HepG2 (cell line): Measurements from ENCODE around the gene CHKA. TPM values are rescaled to one million over a fixed set of nuclear protein-coding genes. Genes with fewer than 3 reads are reported as not detected.

Source experiments
- JUND ChIP-seq: sonication (generic); formaldehyde crosslinking; IDR thresholded peaks from 2 replicates; pipeline ENCODE4 v1.8.0; 2022; ENCODE audit warnings: mild to moderate bottlenecking, missing genetic modification reagents
- KLF16 ChIP-seq, 2 experiments: sonication (generic) in 1 of 2; formaldehyde crosslinking in 1 of 2; IDR thresholded peaks; 2 replicates each; pipeline versions ENCODE4 v1.6.1 to v1.8.0; 2016 to 2023; ENCODE audit warnings: missing genetic modification reagents in 2 of 2, missing compliant biosample characterization in 1 of 2
- KMT2B ChIP-seq: IDR thresholded peaks from 2 replicates; pipeline ENCODE4 v1.6.1; 2016; ENCODE audit warnings: missing genetic modification reagents, missing compliant biosample characterization
- NFE2L1 ChIP-seq: sonication (generic); formaldehyde crosslinking; IDR thresholded peaks from 2 replicates; pipeline ENCODE4 v1.4.0; 2020; ENCODE audit warnings: missing genetic modification reagents, mild to moderate bottlenecking, borderline replicate concordance
- NRL ChIP-seq: sonication (generic); formaldehyde crosslinking; IDR thresholded peaks from 2 replicates; pipeline ENCODE4 v1.5.0; 2020; ENCODE audit warnings: missing genetic modification reagents, mild to moderate bottlenecking, moderate library complexity, borderline replicate concordance
- PRMT3 ChIP-seq: sonication (generic); formaldehyde crosslinking; IDR thresholded peaks from 2 replicates; pipeline ENCODE4 v1.8.1; 2022; ENCODE audit warnings: low read depth, mild to moderate bottlenecking, moderate library complexity, missing genetic modification reagents, borderline replicate concordance
- REST ChIP-seq, 2 experiments: IDR thresholded peaks; 2 replicates each; pipeline ENCODE4 v1.6.1; 2011 to 2012; ENCODE audit warnings: low read length in 2 of 2, borderline replicate concordance in 1 of 2, low read depth in 1 of 2, mild to moderate bottlenecking in 1 of 2, moderate library complexity in 1 of 2
- ZBTB46 ChIP-seq: sonication (generic); formaldehyde crosslinking; IDR thresholded peaks from 2 replicates; pipeline ENCODE4 v1.4.0; 2020; ENCODE audit warnings: mild to moderate bottlenecking, missing genetic modification reagents, borderline replicate concordance
- ZIK1 ChIP-seq: sonication (generic); formaldehyde crosslinking; IDR thresholded peaks from 2 replicates; pipeline ENCODE4 v1.5.0; 2020; ENCODE audit warnings: mild to moderate bottlenecking, low read depth, missing genetic modification reagents, borderline replicate concordance
- ZNF446 ChIP-seq: sonication (generic); formaldehyde crosslinking; IDR thresholded peaks from 2 replicates; pipeline ENCODE4 v1.5.0; 2020; ENCODE audit warnings: mild to moderate bottlenecking, missing genetic modification reagents
- polyA plus RNA-seq, 8 experiments: library from polyadenylated mRNA; depleted of rRNA in 3 of 8; stranded (reverse) in 7 of 8; unstranded in 1 of 8; fragments of >200 nt; fragmentation: Illumina TruSeq in 4 of 8; extraction: Trizol in 4 of 8; gene quantifications; 2 replicates each; pipeline versions ENCODE4 v1.2.1 to v1.2.3, GENCODE V29; 2011 to 2016; ENCODE audit warnings: low read depth in 4 of 8, missing spikeins in 1 of 8, mixed read lengths in 1 of 8; ENCODE audit not compliant: insufficient read depth in 1 of 8
- total RNA-seq, 5 experiments: library from RNA; depleted of rRNA; stranded (reverse); fragments of >200 nt; fragmentation: Illumina TruSeq; extraction: Trizol; gene quantifications; 2 replicates each; pipeline ENCODE4 v1.2.3, GENCODE V29; 2016; ENCODE audit warnings: low read depth in 1 of 5
- TF ChIP-seq, protein P1 (sequence below): sonication (generic); formaldehyde crosslinking; IDR thresholded peaks from 2 replicates; pipeline ENCODE4 v1.8.0; 2022; ENCODE audit warnings: mild to moderate bottlenecking, missing genetic modification reagents, borderline replicate concordance
- TF ChIP-seq, protein P2 (sequence below): sonication (generic); formaldehyde crosslinking; IDR thresholded peaks from 2 replicates; pipeline ENCODE4 v1.4.0; 2020; ENCODE audit warnings: mild to moderate bottlenecking, missing genetic modification reagents
- TF ChIP-seq, protein P3 (sequence below): sonication (generic); formaldehyde crosslinking; IDR thresholded peaks from 2 replicates; pipeline ENCODE4 v1.5.0; 2020; ENCODE audit warnings: mild to moderate bottlenecking, missing genetic modification reagents

CHKA gene
- total and polyA plus RNA-seq, 2 of the 13 experiments (the other 11 are each of a cell fraction or from before 2014, with no cell fraction given), result 71.6 to 92.7 TPM

DNA sequence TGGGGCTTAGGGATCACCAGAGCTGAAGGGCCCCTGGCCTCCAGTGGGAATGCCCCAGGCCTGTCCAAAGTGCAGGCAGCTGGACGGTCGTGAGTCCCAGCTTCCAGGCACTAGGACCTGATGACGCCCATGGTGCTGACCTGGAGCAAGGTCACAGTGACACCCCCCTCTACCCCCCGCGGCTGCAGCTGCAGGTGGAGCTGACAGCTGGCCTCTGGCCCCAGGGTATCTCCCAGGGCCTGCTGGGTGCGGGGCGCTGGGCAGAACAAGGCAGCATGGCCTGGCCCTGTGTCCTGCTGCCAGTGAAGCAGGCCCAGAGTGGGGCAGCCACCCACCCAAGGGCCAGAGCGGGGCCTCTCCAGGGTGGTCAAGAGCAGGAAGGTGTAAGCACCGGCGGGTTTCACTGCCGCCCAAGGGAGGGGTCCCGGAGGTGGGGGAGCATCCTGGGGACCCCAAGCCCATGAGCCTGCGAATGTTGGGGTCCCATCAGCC is 82.9 kb downstream of the CHKA start (continued):
- TF ChIP-seq, protein P1, sequence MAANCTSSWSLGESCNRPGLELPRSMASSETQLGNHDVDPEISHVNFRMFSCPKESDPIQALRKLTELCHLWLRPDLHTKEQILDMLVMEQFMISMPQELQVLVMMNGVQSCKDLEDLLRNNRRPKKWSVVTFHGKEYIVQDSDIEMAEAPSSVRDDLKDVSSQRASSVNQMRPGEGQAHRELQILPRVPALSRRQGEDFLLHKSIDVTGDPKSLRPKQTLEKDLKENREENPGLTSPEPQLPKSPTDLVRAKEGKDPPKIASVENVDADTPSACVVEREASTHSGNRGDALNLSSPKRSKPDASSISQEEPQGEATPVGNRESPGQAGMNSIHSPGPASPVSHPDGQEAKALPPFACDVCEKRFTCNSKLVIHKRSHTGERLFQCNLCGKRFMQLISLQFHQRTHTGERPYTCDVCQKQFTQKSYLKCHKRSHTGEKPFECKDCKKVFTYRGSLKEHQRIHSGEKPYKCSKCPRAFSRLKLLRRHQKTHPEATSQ (CRISPR knock-in tag), result no peak
- no peak; the same call in 1 of the 2 replicates for TF ChIP-seq ZNF446
- peak in 1 of 2 experiments; percentile 95; a peak in 2 of 4 replicates for TF ChIP-seq KLF16 (CRISPR knock-in tag; IDR thresholded peaks at IDR 0.05)
- no peak for TF ChIP-seq NRL (CRISPR knock-in tag)
- 0 out of 2 replicates have a peak, but pooled peaks have one; percentile 75 for TF ChIP-seq PRMT3 (CRISPR knock-in tag)
- no peak; the same call in 1 of the 2 replicates for TF ChIP-seq KMT2B (CRISPR knock-in tag)
- peak in 1 of 2 experiments; percentile 58; a peak in 1 of 4 replicates for TF ChIP-seq REST (IDR thresholded peaks at IDR 0.05; ENCODE audit: borderline replicate concordance in 1 of 2, low read depth in 1 of 2, low read length in 2 of 2)
- peak; percentile 44; the same call in 1 of the 2 replicates for TF ChIP-seq ZIK1 (CRISPR knock-in tag)
- TF ChIP-seq JUND (CRISPR knock-in tag), result peak; percentile 79
- 0 out of 2 replicates have a peak, but pooled peaks have one; percentile 76 for TF ChIP-seq ZBTB46 (CRISPR knock-in tag)
- no peak; the same call in 1 of the 2 replicates for TF ChIP-seq NFE2L1 (CRISPR knock-in tag)
- TF ChIP-seq, protein P2, sequence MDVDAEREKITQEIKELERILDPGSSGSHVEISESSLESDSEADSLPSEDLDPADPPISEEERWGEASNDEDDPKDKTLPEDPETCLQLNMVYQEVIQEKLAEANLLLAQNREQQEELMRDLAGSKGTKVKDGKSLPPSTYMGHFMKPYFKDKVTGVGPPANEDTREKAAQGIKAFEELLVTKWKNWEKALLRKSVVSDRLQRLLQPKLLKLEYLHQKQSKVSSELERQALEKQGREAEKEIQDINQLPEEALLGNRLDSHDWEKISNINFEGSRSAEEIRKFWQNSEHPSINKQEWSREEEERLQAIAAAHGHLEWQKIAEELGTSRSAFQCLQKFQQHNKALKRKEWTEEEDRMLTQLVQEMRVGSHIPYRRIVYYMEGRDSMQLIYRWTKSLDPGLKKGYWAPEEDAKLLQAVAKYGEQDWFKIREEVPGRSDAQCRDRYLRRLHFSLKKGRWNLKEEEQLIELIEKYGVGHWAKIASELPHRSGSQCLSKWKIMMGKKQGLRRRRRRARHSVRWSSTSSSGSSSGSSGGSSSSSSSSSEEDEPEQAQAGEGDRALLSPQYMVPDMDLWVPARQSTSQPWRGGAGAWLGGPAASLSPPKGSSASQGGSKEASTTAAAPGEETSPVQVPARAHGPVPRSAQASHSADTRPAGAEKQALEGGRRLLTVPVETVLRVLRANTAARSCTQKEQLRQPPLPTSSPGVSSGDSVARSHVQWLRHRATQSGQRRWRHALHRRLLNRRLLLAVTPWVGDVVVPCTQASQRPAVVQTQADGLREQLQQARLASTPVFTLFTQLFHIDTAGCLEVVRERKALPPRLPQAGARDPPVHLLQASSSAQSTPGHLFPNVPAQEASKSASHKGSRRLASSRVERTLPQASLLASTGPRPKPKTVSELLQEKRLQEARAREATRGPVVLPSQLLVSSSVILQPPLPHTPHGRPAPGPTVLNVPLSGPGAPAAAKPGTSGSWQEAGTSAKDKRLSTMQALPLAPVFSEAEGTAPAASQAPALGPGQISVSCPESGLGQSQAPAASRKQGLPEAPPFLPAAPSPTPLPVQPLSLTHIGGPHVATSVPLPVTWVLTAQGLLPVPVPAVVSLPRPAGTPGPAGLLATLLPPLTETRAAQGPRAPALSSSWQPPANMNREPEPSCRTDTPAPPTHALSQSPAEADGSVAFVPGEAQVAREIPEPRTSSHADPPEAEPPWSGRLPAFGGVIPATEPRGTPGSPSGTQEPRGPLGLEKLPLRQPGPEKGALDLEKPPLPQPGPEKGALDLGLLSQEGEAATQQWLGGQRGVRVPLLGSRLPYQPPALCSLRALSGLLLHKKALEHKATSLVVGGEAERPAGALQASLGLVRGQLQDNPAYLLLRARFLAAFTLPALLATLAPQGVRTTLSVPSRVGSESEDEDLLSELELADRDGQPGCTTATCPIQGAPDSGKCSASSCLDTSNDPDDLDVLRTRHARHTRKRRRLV (CRISPR knock-in tag), result peak; percentile 79
- TF ChIP-seq, protein P3, sequence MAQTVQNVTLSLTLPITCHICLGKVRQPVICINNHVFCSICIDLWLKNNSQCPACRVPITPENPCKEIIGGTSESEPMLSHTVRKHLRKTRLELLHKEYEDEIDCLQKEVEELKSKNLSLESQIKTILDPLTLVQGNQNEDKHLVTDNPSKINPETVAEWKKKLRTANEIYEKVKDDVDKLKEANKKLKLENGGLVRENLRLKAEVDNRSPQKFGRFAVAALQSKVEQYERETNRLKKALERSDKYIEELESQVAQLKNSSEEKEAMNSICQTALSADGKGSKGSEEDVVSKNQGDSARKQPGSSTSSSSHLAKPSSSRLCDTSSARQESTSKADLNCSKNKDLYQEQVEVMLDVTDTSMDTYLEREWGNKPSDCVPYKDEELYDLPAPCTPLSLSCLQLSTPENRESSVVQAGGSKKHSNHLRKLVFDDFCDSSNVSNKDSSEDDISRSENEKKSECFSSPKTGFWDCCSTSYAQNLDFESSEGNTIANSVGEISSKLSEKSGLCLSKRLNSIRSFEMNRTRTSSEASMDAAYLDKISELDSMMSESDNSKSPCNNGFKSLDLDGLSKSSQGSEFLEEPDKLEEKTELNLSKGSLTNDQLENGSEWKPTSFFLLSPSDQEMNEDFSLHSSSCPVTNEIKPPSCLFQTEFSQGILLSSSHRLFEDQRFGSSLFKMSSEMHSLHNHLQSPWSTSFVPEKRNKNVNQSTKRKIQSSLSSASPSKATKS, result no peak
